Measurements from ENCODE around the gene CCM2.

GRCh38 chr7:44980393-44981034 lies 19.5 kb upstream of the CCM2 start:
- TF ChIP-seq POLR2A (IDR thresholded peaks at IDR 0.05) (no peak), EP300 (IDR thresholded peaks at IDR 0.05) (peak in 1 of 4 donors; percentile 19)
